ENCODE measurements around the gene PSMG1. TPM values are rescaled to one million over a fixed set of nuclear protein-coding genes. Genes with fewer than 3 reads are reported as not detected.

PSMG1 gene
- total and polyA plus RNA-seq, 10 of the 15 experiments (the other 5 are each of a cell fraction or from before 2014, with no cell fraction given), result 21.3 to 248 (median 121) TPM

DNA sequence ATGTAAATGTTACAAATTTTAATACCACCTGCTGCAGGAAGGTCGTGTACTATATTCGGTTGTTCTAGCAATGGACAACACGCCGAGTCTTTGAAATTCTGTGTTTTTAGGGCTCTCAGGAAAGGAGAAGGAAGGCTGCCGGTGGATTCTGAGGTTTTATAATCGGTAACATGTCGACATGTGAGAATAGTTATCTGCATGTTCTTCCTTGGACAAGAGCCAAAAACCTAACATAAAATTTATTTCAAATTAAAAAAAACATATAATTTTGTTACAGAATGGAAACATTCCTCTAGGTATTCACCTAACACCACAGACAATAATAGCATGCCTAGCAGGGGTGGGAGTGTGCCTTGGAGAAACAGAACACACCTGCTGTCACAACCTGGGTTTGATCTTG, 4.8 kb downstream of the PSMG1 start:
- no TSS peak for BruUV-seq (replicated peaks)
- Histone ChIP-seq H2AFZ (ENCODE audit: control insufficient read depth, low read depth, low read length) (no peak overlapping the region), H3K9me3 (replicated peaks; ENCODE audit: control insufficient read depth, insufficient read depth, low read length) (no peaks in the 10 kb centered on the region), H4K20me1 (ENCODE audit: control insufficient read depth, insufficient read depth) (no peaks in the 10 kb centered on the region), H3K27ac (ENCODE audit: control insufficient read depth, insufficient read depth) (no peak overlapping the region), H3K4me2 (ENCODE audit: control insufficient read depth, insufficient read depth) (no peak overlapping the region), H3K36me3 (ENCODE audit: control insufficient read depth in 2 of 2, insufficient read depth in 2 of 2, low read length in 1 of 2) (peaks cover 3 to 17% of the 10 kb centered on the region in 2 experiments; a peak in 3 of 4 replicates), H3K79me2 (ENCODE audit: control insufficient read depth, insufficient read depth, low read length) (peaks cover 26% of the 10 kb centered on the region), H3K4me3 (no peak overlapping the region), H3K27me3 (replicated peaks in 1 of 2; ENCODE audit: control insufficient read depth in 2 of 2, insufficient read depth in 2 of 2, low read length in 1 of 2) (no peaks in the 10 kb centered on the region), H3K4me1 (ENCODE audit: control insufficient read depth, insufficient read depth, low read length) (no peaks in the 10 kb centered on the region), H3K9ac (ENCODE audit: control insufficient read depth, insufficient read depth, low read length) (no peak overlapping the region)
- POLR2A ChIA-PET, result interaction anchor here (1.3 kb wide), 1 partner anchor 11 kb away, joined by 4 read pairs; no protein-coding TSS in a partner anchor
- SMC1A ChIA-PET (ENCODE audit: uncharacterized antibody, unreplicated experiment), result no interaction called here
- CTCF ChIA-PET, result interaction anchor here (2.0 kb wide), 1 partner anchor 10 kb away, joined by 6 read pairs; no protein-coding TSS in a partner anchor
- intact Hi-C loops (cut with micrococcal nuclease; ENCODE audit: unreplicated experiment) (no loop called here), in situ Hi-C loops (cut with MboI) (no loop called here)
- ATAC-seq (no peak), FAIRE-seq (no peak), DNase-seq (ENCODE audit: low read depth, low spot score) (no peak)
- 88% methylated on average over 7 of the region's 7 CpGs for WGBS (ENCODE audit: insufficient coverage, insufficient replicate concordance, low lambda C conversion rate, missing lambda C conversion rate)
- RAD21 ChIA-PET (ENCODE audit: unreplicated experiment), result no interaction called here
- TF ChIP-seq, protein P1, sequence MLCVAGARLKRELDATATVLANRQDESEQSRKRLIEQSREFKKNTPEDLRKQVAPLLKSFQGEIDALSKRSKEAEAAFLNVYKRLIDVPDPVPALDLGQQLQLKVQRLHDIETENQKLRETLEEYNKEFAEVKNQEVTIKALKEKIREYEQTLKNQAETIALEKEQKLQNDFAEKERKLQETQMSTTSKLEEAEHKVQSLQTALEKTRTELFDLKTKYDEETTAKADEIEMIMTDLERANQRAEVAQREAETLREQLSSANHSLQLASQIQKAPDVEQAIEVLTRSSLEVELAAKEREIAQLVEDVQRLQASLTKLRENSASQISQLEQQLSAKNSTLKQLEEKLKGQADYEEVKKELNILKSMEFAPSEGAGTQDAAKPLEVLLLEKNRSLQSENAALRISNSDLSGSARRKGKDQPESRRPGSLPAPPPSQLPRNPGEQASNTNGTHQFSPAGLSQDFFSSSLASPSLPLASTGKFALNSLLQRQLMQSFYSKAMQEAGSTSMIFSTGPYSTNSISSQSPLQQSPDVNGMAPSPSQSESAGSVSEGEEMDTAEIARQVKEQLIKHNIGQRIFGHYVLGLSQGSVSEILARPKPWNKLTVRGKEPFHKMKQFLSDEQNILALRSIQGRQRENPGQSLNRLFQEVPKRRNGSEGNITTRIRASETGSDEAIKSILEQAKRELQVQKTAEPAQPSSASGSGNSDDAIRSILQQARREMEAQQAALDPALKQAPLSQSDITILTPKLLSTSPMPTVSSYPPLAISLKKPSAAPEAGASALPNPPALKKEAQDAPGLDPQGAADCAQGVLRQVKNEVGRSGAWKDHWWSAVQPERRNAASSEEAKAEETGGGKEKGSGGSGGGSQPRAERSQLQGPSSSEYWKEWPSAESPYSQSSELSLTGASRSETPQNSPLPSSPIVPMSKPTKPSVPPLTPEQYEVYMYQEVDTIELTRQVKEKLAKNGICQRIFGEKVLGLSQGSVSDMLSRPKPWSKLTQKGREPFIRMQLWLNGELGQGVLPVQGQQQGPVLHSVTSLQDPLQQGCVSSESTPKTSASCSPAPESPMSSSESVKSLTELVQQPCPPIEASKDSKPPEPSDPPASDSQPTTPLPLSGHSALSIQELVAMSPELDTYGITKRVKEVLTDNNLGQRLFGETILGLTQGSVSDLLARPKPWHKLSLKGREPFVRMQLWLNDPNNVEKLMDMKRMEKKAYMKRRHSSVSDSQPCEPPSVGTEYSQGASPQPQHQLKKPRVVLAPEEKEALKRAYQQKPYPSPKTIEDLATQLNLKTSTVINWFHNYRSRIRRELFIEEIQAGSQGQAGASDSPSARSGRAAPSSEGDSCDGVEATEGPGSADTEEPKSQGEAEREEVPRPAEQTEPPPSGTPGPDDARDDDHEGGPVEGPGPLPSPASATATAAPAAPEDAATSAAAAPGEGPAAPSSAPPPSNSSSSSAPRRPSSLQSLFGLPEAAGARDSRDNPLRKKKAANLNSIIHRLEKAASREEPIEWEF (IDR thresholded peaks at IDR 0.05; ENCODE audit: insufficient replicate concordance, low read depth, low read length), result no peak
- TF ChIP-seq YBX1 (IDR thresholded peaks at IDR 0.05) (no peak), POLR2A (IDR thresholded peaks at IDR 0.05; ENCODE audit: low read depth, low read length) (no peak), IKZF2 (IDR thresholded peaks at IDR 0.05) (no peak), SMAD5 (IDR thresholded peaks at IDR 0.05; ENCODE audit: low read depth) (no peak)

All from GM12878 (cell line).